Muscle of leg (tissue), 16 donors: ENCODE results near the gene LGALS1. TPM values are rescaled to one million over a fixed set of nuclear protein-coding genes. Genes with fewer than 3 reads are reported as not detected.

ENCODE experiments used
- DNase-seq: peaks from one replicate; pipeline ENCODE4 v3.0.0; 2013
- H3K27ac ChIP-seq: one replicate; pipeline ENCODE4 v1.5.1; 2013; ENCODE audit warnings: mild to moderate bottlenecking, low read length, control low read depth
- H3K27me3 ChIP-seq: one replicate; pipeline ENCODE4 v1.6.1; 2013; ENCODE audit warnings: low read length; ENCODE audit not compliant: control insufficient read depth, insufficient read depth
- H3K36me3 ChIP-seq: one replicate; pipeline ENCODE4 v1.6.1; 2013; ENCODE audit warnings: low read length; ENCODE audit not compliant: control insufficient read depth, insufficient read depth
- H3K4me1 ChIP-seq: one replicate; pipeline ENCODE4 v1.6.1; 2013; ENCODE audit warnings: low read length; ENCODE audit not compliant: control insufficient read depth, insufficient read depth
- H3K4me3 ChIP-seq: one replicate; pipeline ENCODE4 v1.5.1; 2013; ENCODE audit warnings: low read length, control low read depth
- H3K9me3 ChIP-seq: replicated peaks from 2 replicates; pipeline ENCODE4 v1.6.1; 2013; ENCODE audit warnings: low read depth, low read length; ENCODE audit not compliant: control insufficient read depth
- WGBS: methylation state at CpG from one replicate; pipeline ENCODE4 v1.1.5; 2013; ENCODE audit warnings: missing lambda C conversion rate; ENCODE audit not compliant: insufficient coverage; 5-methylcytosine and 5-hydroxymethylcytosine counted together
- long read RNA-seq, 11 donors: transcript quantifications; one replicate each; lab custom pipeline, GENCODE V29; 2026
- polyA plus RNA-seq, 8 donors: library from polyadenylated mRNA; unstranded; fragments of 120-200 nt; gene quantifications; one replicate each; pipeline versions ENCODE4 v1.2.1 to v1.2.3, GENCODE V29; 2013; ENCODE audit warnings: inconsistent platforms in 1 of 8, low replicate concordance in 1 of 8; ENCODE audit not compliant: insufficient read length in 8 of 8, insufficient read depth in 1 of 8
- total RNA-seq: library from RNA; stranded (reverse); fragments of 120-200 nt; gene quantifications from one replicate; pipeline ENCODE4 v1.2.4, GENCODE V29; 2013

Gene LGALS1
- 2,864 TPM for total RNA-seq
- polyA plus RNA-seq: 1,000 to 10,000 TPM; 1,526 to 2,219 (median 2,039) TPM
- long read RNA-seq, donor 1, transcript LGALS1-201 (4 exons, 560 nt): major isoform, 543 of 664 reads
- long read RNA-seq, donor 1, partial matches to known transcripts: 87 of 664 reads
- long read RNA-seq, donor 1, other reads (novel, unspliced or antisense): 31 of 664 reads
- long read RNA-seq, donor 2, transcript LGALS1-201 (4 exons, 560 nt): major isoform, 118 of 171 reads
- long read RNA-seq, donor 2, partial matches to known transcripts: 47 of 171 reads
- long read RNA-seq, donor 2, other reads (novel, unspliced or antisense): 6 of 171 reads
- long read RNA-seq, donor 3, transcript LGALS1-201 (4 exons, 560 nt): major isoform, 511 of 606 reads
- long read RNA-seq, donor 3, partial matches to known transcripts: 70 of 606 reads
- long read RNA-seq, donor 3, other reads (novel, unspliced or antisense): 21 of 606 reads
- long read RNA-seq, donor 4, transcript LGALS1-201 (4 exons, 560 nt): major isoform, 704 of 866 reads
- long read RNA-seq, donor 4, partial matches to known transcripts: 114 of 866 reads
- long read RNA-seq, donor 4, other reads (novel, unspliced or antisense): 43 of 866 reads
- long read RNA-seq, donor 5, transcript LGALS1-204 (2 exons, 303 nt): minor isoform, 14 of 2,959 reads
- long read RNA-seq, donor 5, transcript LGALS1-202 (4 exons, 637 nt): minor isoform, 11 of 2,959 reads
- long read RNA-seq, donor 5, transcript LGALS1-201 (4 exons, 560 nt): major isoform, 2,271 of 2,959 reads
- long read RNA-seq, donor 5, partial matches to known transcripts: 469 of 2,959 reads
- long read RNA-seq, donor 5, other reads (novel, unspliced or antisense): 194 of 2,959 reads
- long read RNA-seq, donor 6, transcript LGALS1-201 (4 exons, 560 nt): major isoform, 1,995 of 2,448 reads
- long read RNA-seq, donor 6, transcript LGALS1-204 (2 exons, 303 nt): minor isoform, 12 of 2,448 reads
- long read RNA-seq, donor 6, partial matches to known transcripts: 310 of 2,448 reads
- long read RNA-seq, donor 6, other reads (novel, unspliced or antisense): 127 of 2,448 reads
- long read RNA-seq, donor 7, transcript LGALS1-204 (2 exons, 303 nt): minor isoform, 9 of 2,056 reads
- long read RNA-seq, donor 7, transcript LGALS1-201 (4 exons, 560 nt): major isoform, 1,656 of 2,056 reads
- long read RNA-seq, donor 7, partial matches to known transcripts: 246 of 2,056 reads
- long read RNA-seq, donor 7, other reads (novel, unspliced or antisense): 145 of 2,056 reads
- long read RNA-seq, donor 8, transcript LGALS1-201 (4 exons, 560 nt): major isoform, 999 of 1,281 reads
- long read RNA-seq, donor 8, transcript LGALS1-204 (2 exons, 303 nt): minor isoform, 6 of 1,281 reads
- long read RNA-seq, donor 8, partial matches to known transcripts: 202 of 1,281 reads
- long read RNA-seq, donor 8, other reads (novel, unspliced or antisense): 71 of 1,281 reads
- long read RNA-seq, donor 9, transcript LGALS1-204 (2 exons, 303 nt): minor isoform, 7 of 897 reads
- long read RNA-seq, donor 9, transcript LGALS1-201 (4 exons, 560 nt): major isoform, 709 of 897 reads
- long read RNA-seq, donor 9, partial matches to known transcripts: 129 of 897 reads
- long read RNA-seq, donor 9, other reads (novel, unspliced or antisense): 50 of 897 reads
- long read RNA-seq, donor 10, transcript LGALS1-201 (4 exons, 560 nt): major isoform, 1,356 of 1,700 reads
- long read RNA-seq, donor 10, transcript LGALS1-204 (2 exons, 303 nt): minor isoform, 10 of 1,700 reads
- long read RNA-seq, donor 10, partial matches to known transcripts: 228 of 1,700 reads
- long read RNA-seq, donor 10, other reads (novel, unspliced or antisense): 104 of 1,700 reads
- long read RNA-seq, donor 11, transcript LGALS1-201 (4 exons, 560 nt): major isoform, 1,373 of 1,718 reads
- long read RNA-seq, donor 11, transcript LGALS1-204 (2 exons, 303 nt): minor isoform, 14 of 1,718 reads
- long read RNA-seq, donor 11, partial matches to known transcripts: 249 of 1,718 reads
- long read RNA-seq, donor 11, other reads (novel, unspliced or antisense): 79 of 1,718 reads

DNA sequence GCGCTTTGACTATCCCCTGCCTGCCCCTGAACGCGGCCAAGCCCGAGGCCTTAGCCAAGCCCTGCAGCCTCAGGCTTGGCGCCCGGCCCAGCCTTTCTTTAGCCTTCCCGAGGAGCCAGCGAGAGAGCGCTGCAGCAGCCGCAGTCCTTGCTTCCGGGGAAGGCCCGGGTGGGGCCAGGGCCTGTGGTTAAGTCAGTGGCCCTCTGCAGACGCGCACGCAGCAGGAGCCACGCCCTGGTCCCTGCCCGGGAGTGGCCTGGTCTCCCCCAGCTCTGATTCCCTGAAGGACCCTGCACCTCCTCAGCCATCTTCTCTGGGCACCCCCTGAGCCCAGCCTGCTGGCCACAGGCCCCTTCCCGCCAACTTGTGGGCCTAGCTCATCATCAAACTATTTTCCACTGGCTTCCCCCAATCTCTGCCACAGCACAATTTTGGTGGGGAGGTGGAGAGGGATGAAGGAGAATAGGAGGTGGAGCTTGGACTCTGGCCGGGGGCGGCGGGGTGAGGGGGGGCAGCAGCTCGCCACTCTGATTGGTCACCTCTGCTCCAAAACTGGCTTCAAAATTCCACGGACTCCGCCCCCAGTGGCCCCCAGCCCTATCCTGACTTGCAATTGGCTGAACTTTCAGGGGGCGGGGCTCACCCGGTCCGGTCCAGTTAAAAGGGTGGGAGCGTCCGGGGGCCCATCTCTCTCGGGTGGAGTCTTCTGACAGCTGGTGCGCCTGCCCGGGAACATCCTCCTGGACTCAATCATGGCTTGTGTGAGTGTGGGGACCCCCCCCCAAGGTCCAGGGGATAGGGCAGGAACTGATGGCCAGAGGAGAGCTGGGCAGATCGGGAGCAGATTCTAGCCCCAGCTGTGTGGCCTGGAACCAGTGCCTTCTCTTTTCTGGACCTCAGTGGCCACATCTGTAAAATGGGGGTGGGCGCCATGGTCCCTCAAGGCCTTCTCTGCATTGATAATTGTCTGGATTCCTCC, at the start of gene LGALS1:
LGALS1 (plus strand) TSS at position 686 of the 979 bp plus-strand sequence; CDS start at position 753, 67 bp downstream.
- Histone ChIP-seq H3K9me3 (no peaks in the 10 kb centered on the region), H3K27ac (peak within 1 kb of the TSS; percentile 99), H3K36me3 (peaks cover 23% of the 10 kb centered on the region), H3K4me3 (peak within 1 kb of the TSS; percentile 80), H3K4me1 (peaks cover 50% of the 10 kb centered on the region), H3K27me3 (no peaks in the 10 kb centered on the region)
- DNase-seq: peak; percentile 99
- WGBS: 2% methylated on average over 29 of the region's 34 CpGs

- Histone ChIP-seq H3K27ac (peak overlapping the region; percentile 53), H3K27me3 (no peaks in the 10 kb centered on the region), H3K4me1 (peaks cover 49% of the 10 kb centered on the region), H3K9me3 (no peaks in the 10 kb centered on the region), H3K36me3 (peaks cover 77% of the 10 kb centered on the region), H3K4me3 (no peak overlapping the region)
- WGBS: 79% methylated on average over 14 of the region's 14 CpGs
- DNase-seq: peak; percentile 15
Observed at GRCh38 chr22:37625737-37626136, 49.7 kb upstream of the LGALS1 start.

GRCh38 chr22:37626144-37626543, 49.3 kb upstream of the LGALS1 start:
- Histone ChIP-seq H3K27ac (peak overlapping the region; percentile 53), H3K9me3 (no peaks in the 10 kb centered on the region), H3K36me3 (peaks cover 76% of the 10 kb centered on the region), H3K4me1 (peaks cover 52% of the 10 kb centered on the region), H3K27me3 (no peaks in the 10 kb centered on the region), H3K4me3 (no peak overlapping the region)
- 11% methylated on average over 10 of the region's 11 CpGs for WGBS
- DNase-seq: peak; percentile 83

DNA sequence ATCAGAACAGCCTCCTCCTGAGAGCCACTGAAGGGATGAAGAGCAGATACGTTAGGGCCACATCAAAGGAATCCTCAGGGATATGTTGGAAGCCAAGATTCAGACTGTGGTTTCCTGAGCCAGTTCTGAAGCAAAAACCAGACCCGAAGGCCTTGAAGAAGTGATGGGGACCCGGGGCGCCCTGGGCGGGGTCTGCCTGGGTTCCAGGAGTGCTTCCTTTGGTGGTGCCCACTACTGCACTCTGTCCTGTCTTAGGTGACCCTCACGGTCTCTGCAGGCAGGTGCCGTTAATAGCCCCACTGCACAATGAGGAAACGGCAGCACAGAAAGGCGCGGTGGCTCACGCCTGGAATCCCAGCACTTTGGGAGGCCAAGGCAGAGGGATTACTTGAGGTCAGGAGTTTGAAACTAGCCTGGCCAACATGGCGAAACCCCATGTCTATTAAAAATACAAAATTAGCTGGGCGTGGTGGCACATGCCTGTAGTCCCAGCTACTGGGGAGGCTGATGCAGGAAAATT, 48.8 kb upstream of the LGALS1 start:
- H3K27ac ChIP-seq: peak overlapping the region; percentile 53
- WGBS: 28% methylated on average over 8 of the region's 13 CpGs
- H3K4me3 ChIP-seq: no peak overlapping the region
- H3K36me3 ChIP-seq: peaks cover 75% of the 10 kb centered on the region
- peaks cover 57% of the 10 kb centered on the region for H3K4me1 ChIP-seq
- H3K27me3 ChIP-seq: no peaks in the 10 kb centered on the region
- no peaks in the 10 kb centered on the region for H3K9me3 ChIP-seq
- no peak for DNase-seq

- Histone ChIP-seq H3K27ac (peak overlapping the region; percentile 53), H3K4me3 (no peak overlapping the region), H3K4me1 (peaks cover 61% of the 10 kb centered on the region), H3K36me3 (peaks cover 78% of the 10 kb centered on the region), H3K9me3 (no peaks in the 10 kb centered on the region), H3K27me3 (no peaks in the 10 kb centered on the region)
- 25% methylated on average over 4 of the region's 7 CpGs for WGBS
- peak; percentile 72 for DNase-seq
Observed at GRCh38 chr22:37627121-37627520, 48.3 kb upstream of the LGALS1 start.

DNA sequence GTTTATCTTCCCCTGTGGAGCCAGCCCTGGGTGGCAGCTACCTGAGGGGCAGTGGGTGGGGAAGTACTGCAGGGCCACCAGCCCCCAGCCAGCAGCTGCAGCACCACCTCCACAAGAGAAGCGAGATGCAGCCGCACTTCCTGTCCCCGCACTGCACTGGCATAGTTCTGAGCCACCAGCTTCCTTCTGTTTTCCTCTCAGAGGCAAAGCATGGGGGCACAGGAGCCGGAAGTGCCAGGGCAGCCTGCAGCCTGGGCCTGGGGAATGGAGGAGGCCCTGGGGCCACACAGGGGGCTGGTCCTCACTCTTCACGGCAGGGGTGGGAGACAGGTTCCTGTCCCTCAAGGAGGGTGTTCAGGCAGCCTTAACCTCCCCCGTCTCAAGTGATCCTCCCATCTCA, 47.9 kb upstream of the LGALS1 start:
- no peaks in the 10 kb centered on the region for H3K27me3 ChIP-seq
- WGBS: 45% methylated on average over 2 of the region's 6 CpGs
- peaks cover 65% of the 10 kb centered on the region for H3K4me1 ChIP-seq
- peak overlapping the region; percentile 53 for H3K27ac ChIP-seq
- no peak overlapping the region for H3K4me3 ChIP-seq
- H3K9me3 ChIP-seq: no peaks in the 10 kb centered on the region
- peak; percentile 55 for DNase-seq
- peaks cover 77% of the 10 kb centered on the region for H3K36me3 ChIP-seq

DNA sequence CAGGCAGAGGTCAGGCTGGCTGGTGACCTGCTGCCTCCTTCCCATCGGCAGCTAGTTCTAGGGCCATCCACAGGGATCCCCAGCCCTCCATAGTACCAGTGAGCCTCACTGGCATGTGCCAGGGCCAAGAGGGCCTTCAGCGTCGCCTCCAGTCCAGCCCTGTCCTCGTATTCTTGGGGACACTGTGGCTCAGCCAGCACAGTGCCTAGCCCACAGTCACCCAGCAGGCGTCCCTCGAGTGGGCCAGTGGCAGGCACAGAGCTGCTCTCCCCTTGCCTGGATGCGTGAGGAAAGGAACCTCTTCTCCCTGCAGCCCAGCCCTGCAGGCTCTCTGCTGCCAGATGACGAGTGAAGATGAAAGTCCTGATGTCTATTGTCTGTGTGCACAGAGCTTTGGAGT, 46.6 kb upstream of the LGALS1 start:
- H3K27me3 ChIP-seq: no peaks in the 10 kb centered on the region
- no peak overlapping the region for H3K27ac ChIP-seq
- WGBS: 88% methylated on average over 4 of the region's 8 CpGs
- H3K4me3 ChIP-seq: no peak overlapping the region
- H3K36me3 ChIP-seq: peaks cover 73% of the 10 kb centered on the region
- DNase-seq: peak; percentile 11
- H3K4me1 ChIP-seq: peaks cover 70% of the 10 kb centered on the region
- H3K9me3 ChIP-seq: no peaks in the 10 kb centered on the region

DNA sequence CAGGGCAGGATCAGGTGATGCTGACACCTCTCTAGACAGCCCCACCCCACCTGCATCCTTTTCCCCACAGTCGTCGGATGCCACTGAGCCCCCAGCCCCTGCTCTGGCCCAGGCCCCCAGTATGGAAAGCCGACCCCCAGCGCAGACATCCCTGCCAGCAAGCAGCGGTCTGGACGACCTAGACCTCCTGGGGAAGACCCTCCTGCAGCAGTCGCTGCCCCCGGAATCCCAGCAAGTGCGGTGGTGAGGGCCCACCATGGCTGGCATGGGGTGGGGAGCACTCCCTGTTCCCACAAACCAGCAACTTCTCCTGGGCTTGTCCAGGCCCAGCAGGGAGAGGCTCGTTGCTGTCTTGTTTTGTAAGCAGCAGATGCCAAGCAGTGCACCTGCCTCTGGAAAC, 45.5 kb upstream of the LGALS1 start:
- Histone ChIP-seq H3K4me1 (peaks cover 71% of the 10 kb centered on the region), H3K27me3 (no peaks in the 10 kb centered on the region), H3K27ac (no peak overlapping the region), H3K36me3 (peaks cover 66% of the 10 kb centered on the region), H3K4me3 (no peak overlapping the region), H3K9me3 (no peaks in the 10 kb centered on the region)
- WGBS: 94% methylated on average over 8 of the region's 10 CpGs
- no peak for DNase-seq
